Activated CD8-positive, alpha-beta memory T cell treated with anti-CD3 and anti-CD28 coated beads for 36 hours (primary cell): ENCODE results near the gene KLHL2. TPM values are rescaled to one million over a fixed set of nuclear protein-coding genes. Genes with fewer than 3 reads are reported as not detected.
"Not testable (repeated sequence)": the region's sequence is repeated elsewhere in the genome, so short reads cannot be mapped to it uniquely, and the experiment has no call there.

ENCODE experiments used
- CTCF ChIA-PET: fragments of 350-600 bp; sonication (Branson Sonifier 250); formaldehyde crosslinking; loops from one replicate; lab custom pipeline; 2021; ENCODE audit warnings: antibody characterized with exemption; lab: Charles Lee
- POLR2A ChIA-PET: fragments of 350-600 bp; sonication (Branson Sonifier 250); formaldehyde crosslinking; loops from one replicate; lab custom pipeline; 2021; ENCODE audit warnings: antibody characterized with exemption; lab: Charles Lee
- total RNA-seq, 2 experiments: library from RNA; stranded (reverse); gene quantifications; one replicate each; pipeline ENCODE4 v1.2.3, GENCODE V29; 2021

The KLHL2 gene
- total RNA-seq, 2 experiments from 2014 or later = 25.3 to 27.0 TPM

- CTCF ChIA-PET, POLR2A ChIA-PET: not testable (repeated sequence)
Measured at GRCh38 chr4:165269931-165270330, 62.6 kb downstream of the KLHL2 start.

- POLR2A ChIA-PET, CTCF ChIA-PET: not testable (repeated sequence)
Measured at GRCh38 chr4:165273443-165273842, 66.1 kb downstream of the KLHL2 start.

- POLR2A ChIA-PET, CTCF ChIA-PET: not testable (repeated sequence)
Measured at GRCh38 chr4:165275357-165275756, 68.0 kb downstream of the KLHL2 start.

- CTCF ChIA-PET, POLR2A ChIA-PET: not testable (repeated sequence)
Measured at GRCh38 chr4:165279531-165279930, 72.2 kb downstream of the KLHL2 start.

GRCh38 chr4:165284697-165285096 lies 77.3 kb downstream of the KLHL2 start:
- CTCF ChIA-PET, POLR2A ChIA-PET: not testable (repeated sequence)

GRCh38 chr4:165286619-165287340 lies 79.4 kb downstream of the KLHL2 start:
- CTCF ChIA-PET, POLR2A ChIA-PET: not testable (repeated sequence)

GRCh38 chr4:165288226-165288625 lies 80.9 kb downstream of the KLHL2 start:
- CTCF ChIA-PET = no interaction called here

GRCh38 chr4:165288639-165289422 lies 81.5 kb downstream of the KLHL2 start:
- ChIA-PET CTCF (no interaction called here), POLR2A (interaction anchor here (0.5 kb wide), 1 partner anchor 328 kb away, joined by 4 read pairs; no protein-coding TSS in a partner anchor)

More at GRCh38 chr4:165288226-165288625, 80.9 kb downstream of the KLHL2 start:
- POLR2A ChIA-PET = no interaction called here

GRCh38 chr4:165289423-165289785 lies 82.0 kb downstream of the KLHL2 start:
- CTCF ChIA-PET = no interaction called here
- POLR2A ChIA-PET = interaction anchor here (0.5 kb wide), 1 partner anchor 329 kb away, joined by 4 read pairs; no protein-coding TSS in a partner anchor

- ChIA-PET POLR2A (interaction anchor here (0.8 kb wide), 1 partner anchor 151 kb away, joined by 7 read pairs; no protein-coding TSS in a partner anchor), CTCF (no interaction called here)
Measured at GRCh38 chr4:165293061-165293460, 85.7 kb downstream of the KLHL2 start.

- CTCF ChIA-PET = no interaction called here
- POLR2A ChIA-PET = no interaction called here
Measured at GRCh38 chr4:165293927-165294649, 86.7 kb downstream of the KLHL2 start.

- CTCF ChIA-PET = no interaction called here
Measured at GRCh38 chr4:165294907-165295306, 87.5 kb downstream of the KLHL2 start.

GRCh38 chr4:165297626-165298025 lies 90.3 kb downstream of the KLHL2 start:
- ChIA-PET CTCF (no interaction called here), POLR2A (no interaction called here)

More at GRCh38 chr4:165294907-165295306, 87.5 kb downstream of the KLHL2 start:
- POLR2A ChIA-PET = no interaction called here

GRCh38 chr4:165299399-165300060 lies 92.2 kb downstream of the KLHL2 start:
- CTCF ChIA-PET = no interaction called here

GRCh38 chr4:165301833-165302232 lies 94.5 kb downstream of the KLHL2 start:
- ChIA-PET CTCF (no interaction called here), POLR2A (no interaction called here)

More at GRCh38 chr4:165299399-165300060, 92.2 kb downstream of the KLHL2 start:
- POLR2A ChIA-PET = no interaction called here

GRCh38 chr4:165302658-165303057 lies 95.3 kb downstream of the KLHL2 start:
- ChIA-PET POLR2A (no interaction called here), CTCF (no interaction called here)

GRCh38 chr4:165308166-165308565 lies 100.8 kb downstream of the KLHL2 start:
- CTCF ChIA-PET = no interaction called here
- POLR2A ChIA-PET = no interaction called here

GRCh38 chr4:165308606-165309005 lies 101.2 kb downstream of the KLHL2 start:
- CTCF ChIA-PET = no interaction called here

GRCh38 chr4:165309456-165309855 lies 102.1 kb downstream of the KLHL2 start:
- POLR2A ChIA-PET = no interaction called here
- CTCF ChIA-PET = no interaction called here

More at GRCh38 chr4:165308606-165309005, 101.2 kb downstream of the KLHL2 start:
- POLR2A ChIA-PET = no interaction called here
